OCI-LY3 (cell line): ENCODE data around the gene ATP5ME.
"Not testable (repeated sequence)": the region's sequence is repeated elsewhere in the genome, so short reads cannot be mapped to it uniquely, and the experiment has no call there.

Experiments used
- H2AFZ ChIP-seq: fragments of 200-600, 300-600 bp; shearing (Covaris generic); 2 replicates; pipeline ENCODE4 v1.6.0; 2014; ENCODE audit warnings: antibody characterized with exemption, low read depth, low read length
- H3K27ac ChIP-seq: fragments of 200-600, 300-600 bp; sonication (generic); 2 replicates; pipeline ENCODE4 v1.5.1; 2014; ENCODE audit warnings: mild to moderate bottlenecking, low read length, moderate library complexity, mixed read lengths
- H3K27me3 ChIP-seq: fragments of 200-600, 300-600 bp; sonication (generic); 2 replicates; pipeline ENCODE4 v1.6.1; 2014; ENCODE audit warnings: low read depth, low read length, mixed read lengths
- H3K36me3 ChIP-seq: fragments of 200-600, 300-600 bp; sonication (generic); replicated peaks from 2 replicates; pipeline ENCODE3; 2014; ENCODE audit warnings: low read depth, low read length, mixed read lengths
- H3K4me1 ChIP-seq: fragments of 300-600, 200-600 bp; sonication (generic); 2 replicates; pipeline ENCODE4 v1.6.1; 2014; ENCODE audit warnings: low read length, mixed read lengths
- H3K4me2 ChIP-seq: fragments of 200-600, 300-600 bp; sonication (generic); 2 replicates; pipeline ENCODE4 v1.6.1; 2014; ENCODE audit warnings: low read length, mixed read lengths
- H3K4me3 ChIP-seq: fragments of 300-600, 200-600 bp; sonication (generic); 2 replicates; pipeline ENCODE4 v1.5.1; 2014; ENCODE audit warnings: antibody characterized with exemption, mild to moderate bottlenecking, low read length, moderate library complexity
- H3K79me2 ChIP-seq: fragments of 300-600, 200-600 bp; shearing (Covaris generic); 2 replicates; pipeline ENCODE4 v1.6.1; 2014; ENCODE audit warnings: mild to moderate bottlenecking, low read length, mixed read lengths
- H3K9ac ChIP-seq: fragments of 300-600, 200-600 bp; shearing (Covaris generic); 2 replicates; pipeline ENCODE4 v1.6.0; 2014; ENCODE audit warnings: mild to moderate bottlenecking, low read length, moderate library complexity
- H3K9me3 ChIP-seq: fragments of 200-600, 300-600 bp; shearing (Covaris generic); 2 replicates; pipeline ENCODE4 v1.6.1; 2014; ENCODE audit warnings: low read length, mixed read lengths; ENCODE audit not compliant: insufficient read depth
- H4K20me1 ChIP-seq: fragments of 200-600, 300-600 bp; sonication (generic); 2 replicates; pipeline ENCODE4 v1.6.1; 2016; ENCODE audit warnings: low read length, mixed read lengths; ENCODE audit not compliant: insufficient read depth
- CTCF ChIP-seq: fragments of 200-600, 300-600 bp; sonication (generic); IDR thresholded peaks from 2 replicates; pipeline ENCODE4 v1.5.1; 2014; ENCODE audit warnings: antibody characterized with exemption, low read length, low read depth
- EZH2phosphoT487 ChIP-seq: fragments of 200-600 bp; shearing (Covaris generic); IDR thresholded peaks from 2 replicates; pipeline ENCODE4 v1.6.1; 2018; ENCODE audit warnings: antibody characterized with exemption, mixed run types, low read depth

The ATP5ME gene

GRCh38 chr4:706834-707598, 32.9 kb upstream of the ATP5ME start:
- TF ChIP-seq CTCF (no peak), EZH2phosphoT487 (no peak)
- H3K4me2 ChIP-seq = peak overlapping the region; percentile 76
- peaks cover 62% of the 10 kb centered on the region for H3K79me2 ChIP-seq
- peak overlapping the region; percentile 84; the same call in 1 of the 2 replicates for H3K4me3 ChIP-seq
- no peak overlapping the region for H3K9ac ChIP-seq
- no peak overlapping the region for H3K27ac ChIP-seq
- no peak overlapping the region for H2AFZ ChIP-seq
- peaks cover 29% of the 10 kb centered on the region for H3K36me3 ChIP-seq
- peaks cover 11% of the 10 kb centered on the region for H3K4me1 ChIP-seq
- no peaks in the 10 kb centered on the region for H3K9me3 ChIP-seq
- no peaks in the 10 kb centered on the region for H3K27me3 ChIP-seq
- H4K20me1 ChIP-seq = peaks cover 33% of the 10 kb centered on the region

GRCh38 chr4:706083-706633, 32.1 kb upstream of the ATP5ME start:
- not testable (repeated sequence) for H2AFZ ChIP-seq, H3K27me3 ChIP-seq, H3K9me3 ChIP-seq
- peak overlapping the region; percentile 52 for H3K27ac ChIP-seq
- peaks cover 11% of the 10 kb centered on the region for H3K4me1 ChIP-seq
- peaks cover 54% of the 10 kb centered on the region for H3K79me2 ChIP-seq
- H3K9ac ChIP-seq = peak overlapping the region; percentile 98
- H3K36me3 ChIP-seq = peaks cover 29% of the 10 kb centered on the region
- peak overlapping the region; percentile 76 for H3K4me2 ChIP-seq
- H3K4me3 ChIP-seq = peak overlapping the region; percentile 84
- peaks cover 32% of the 10 kb centered on the region for H4K20me1 ChIP-seq

DNA sequence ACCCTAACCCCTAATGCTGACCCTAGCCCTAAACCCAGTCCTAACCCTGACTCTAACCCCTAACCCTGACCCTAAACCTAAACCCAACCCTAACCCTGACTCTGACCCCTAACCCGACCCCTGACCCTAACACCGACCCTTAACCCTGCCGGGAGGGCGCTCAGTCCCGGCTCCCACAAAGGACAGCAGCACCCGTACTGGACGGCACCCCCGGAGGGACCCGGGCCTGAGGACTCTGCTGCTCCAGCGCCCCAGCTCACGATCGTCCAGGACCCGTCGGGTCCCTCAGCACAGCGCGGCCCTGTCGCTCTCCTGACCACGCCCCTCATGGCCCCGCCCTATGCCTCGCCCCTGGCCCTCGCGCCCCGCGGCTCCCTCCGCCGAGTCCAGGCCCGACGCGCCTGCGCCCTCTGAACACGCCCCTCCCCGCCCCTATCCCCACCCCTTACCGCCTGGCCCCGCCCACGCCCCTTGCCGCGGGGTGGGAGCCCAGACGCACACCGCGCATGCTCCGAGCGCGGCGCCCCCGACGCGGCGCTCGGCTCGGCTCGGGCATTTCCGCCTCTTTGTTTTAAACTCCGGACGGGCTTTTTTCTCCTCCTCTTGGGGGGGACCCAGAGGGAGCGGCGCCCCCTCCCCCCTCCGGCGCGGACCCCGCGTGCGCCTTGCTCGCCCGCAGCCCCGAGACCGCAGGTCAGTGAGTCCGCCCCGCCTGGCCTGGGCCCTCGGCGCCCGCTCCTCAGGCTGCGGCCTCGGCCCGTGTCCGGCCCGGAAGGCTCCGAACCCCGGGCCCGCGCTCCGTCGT, 31.4 kb upstream of the ATP5ME start, which contains the start of gene PCGF3:
Gene PCGF3 (plus strand): TSS at position 555 of the 805 bp plus-strand sequence. CDS start 27,849 bp downstream, outside the sequence.
- H3K4me1 ChIP-seq = peaks cover 11% of the 10 kb centered on the region
- H3K9me3 ChIP-seq = no peaks in the 10 kb centered on the region
- peaks cover 23% of the 10 kb centered on the region for H3K36me3 ChIP-seq
- peak within 1 kb of the TSS; percentile 90 for H3K4me2 ChIP-seq
- peak within 1 kb of the TSS; percentile 98 for H3K9ac ChIP-seq
- peak within 1 kb of the TSS; percentile 88; the same call in 1 of the 2 replicates for H2AFZ ChIP-seq
- no peaks in the 10 kb centered on the region for H3K27me3 ChIP-seq
- peak within 1 kb of the TSS; percentile 84 for H3K4me3 ChIP-seq
- peak within 1 kb of the TSS; percentile 52 for H3K27ac ChIP-seq
- peaks cover 47% of the 10 kb centered on the region for H3K79me2 ChIP-seq
- H4K20me1 ChIP-seq = peaks cover 25% of the 10 kb centered on the region
- TF ChIP-seq EZH2phosphoT487 (no peak), CTCF (no peak)

GRCh38 chr4:704971-705277, 30.8 kb upstream of the ATP5ME start:
- TF ChIP-seq CTCF = no peak
- TF ChIP-seq EZH2phosphoT487 = no peak
- Histone ChIP-seq H3K27ac (no peak overlapping the region), H3K4me2 (peak overlapping the region; percentile 90), H3K27me3 (no peaks in the 10 kb centered on the region), H3K79me2 (peaks cover 42% of the 10 kb centered on the region), H3K9me3 (no peaks in the 10 kb centered on the region), H2AFZ (peak overlapping the region; percentile 88; the same call in 1 of the 2 replicates), H3K4me1 (peaks cover 16% of the 10 kb centered on the region), H4K20me1 (peaks cover 20% of the 10 kb centered on the region), H3K4me3 (peak overlapping the region; percentile 78), H3K9ac (peak overlapping the region; percentile 41; the same call in 1 of the 2 replicates), H3K36me3 (peaks cover 17% of the 10 kb centered on the region)
